Caco-2 (cell line): ENCODE measurements around the gene PLB1. TPM values are rescaled to one million over a fixed set of nuclear protein-coding genes. Genes with fewer than 3 reads are reported as not detected.

Experiments used
- BruUV-seq: library from RNA; stranded (reverse); fragments of 400-500 nt; replicated peaks from 2 replicates; lab custom pipeline; 2021; lab: Mats Ljungman, UMichigan
- CTCF ChIA-PET: fragments of 300-600 bp; sonication (Branson Sonifier 250); formaldehyde crosslinking; loops from one replicate; lab custom pipeline; 2022; ENCODE audit warnings: antibody characterized with exemption; lab: Charles Lee
- POLR2A ChIA-PET: fragments of 300-600 bp; sonication (Branson Sonifier 250); formaldehyde crosslinking; loops from one replicate; lab custom pipeline; 2022; ENCODE audit warnings: antibody characterized with exemption; lab: Charles Lee
- DNase-seq, 2 experiments: peaks; one replicate each; pipeline versions ENCODE4 v3.0.0 to v3.0.0-alpha.2; 2020 to 2022
- H3K27me3 ChIP-seq: replicated peaks from 2 replicates; pipeline ENCODE4 v1.6.0; 2011; ENCODE audit warnings: low read length; ENCODE audit not compliant: control insufficient read depth, insufficient read depth
- H3K36me3 ChIP-seq: 2 replicates; pipeline ENCODE4 v1.5.1; 2011; ENCODE audit warnings: low read length; ENCODE audit not compliant: control insufficient read depth, insufficient read depth
- H3K4me1 ChIP-seq: fragments of 250-450 bp; sonication (Bioruptor Pico); 2 replicates; pipeline ENCODE4 v1.5.1; 2020; ENCODE audit warnings: mild to moderate bottlenecking
- H3K4me3 ChIP-seq: 2 replicates; pipeline ENCODE4 v1.5.1; 2011; ENCODE audit warnings: low read depth, mild to moderate bottlenecking, control low read depth, low read length
- H3K9me3 ChIP-seq: fragments of 250-450 bp; sonication (Bioruptor Pico); 2 replicates; pipeline ENCODE4 v1.5.1; 2020; ENCODE audit warnings: mild to moderate bottlenecking, moderate library complexity
- H3K27ac Mint-ChIP-seq: one replicate; pipeline ENCODE4 v1.8.0; 2022; ENCODE audit warnings: mixed read lengths; ENCODE audit not compliant: unreplicated experiment
- H3K27me3 Mint-ChIP-seq: one replicate; pipeline ENCODE4 v1.8.0; 2022; ENCODE audit warnings: mixed read lengths; ENCODE audit not compliant: insufficient read depth, unreplicated experiment
- H3K36me3 Mint-ChIP-seq: one replicate; pipeline ENCODE4 v1.8.0; 2022; ENCODE audit warnings: mild to moderate bottlenecking, mixed read lengths; ENCODE audit not compliant: insufficient read depth, unreplicated experiment
- H3K4me1 Mint-ChIP-seq: one replicate; pipeline ENCODE4 v1.8.0; 2022; ENCODE audit warnings: low read depth, mixed read lengths; ENCODE audit not compliant: unreplicated experiment
- H3K4me3 Mint-ChIP-seq: one replicate; pipeline ENCODE4 v1.8.0; 2022; ENCODE audit warnings: mild to moderate bottlenecking, moderate library complexity, mixed read lengths; ENCODE audit not compliant: unreplicated experiment
- H3K9me3 Mint-ChIP-seq: one replicate; pipeline ENCODE4 v1.8.0; 2022; ENCODE audit warnings: mixed read lengths; ENCODE audit not compliant: unreplicated experiment
- intact Hi-C: fragments of 100-400 bp; cut with micrococcal nuclease; formaldehyde crosslinking; loops from one replicate; pipeline ENCODE4 v1.10.0; 2022; ENCODE audit not compliant: unreplicated experiment
- total RNA-seq: library from RNA; stranded (reverse); gene quantifications from 2 replicates; pipeline ENCODE4 v1.2.3, GENCODE V29; 2022
- TF ChIP-seq, protein P1 (sequence below), 2 experiments: fragments of 200-600 bp in 1 of 2; IDR thresholded peaks; 1 replicate in 1 of 2; 2 replicates in 1 of 2; pipeline versions ENCODE4 v1.5.1 to v1.8.0; 2011 to 2022; ENCODE audit warnings: antibody characterized with exemption in 1 of 2, control low read depth in 1 of 2, inconsistent platforms in 1 of 2, low read depth in 1 of 2, low read length in 1 of 2, mild to moderate bottlenecking in 1 of 2, moderate library complexity in 1 of 2; ENCODE audit not compliant: insufficient read depth in 1 of 2, severe bottlenecking in 1 of 2, unreplicated experiment in 1 of 2

The PLB1 gene
- total RNA-seq, 1 experiment from 2014 or later = 2.8 TPM

DNA sequence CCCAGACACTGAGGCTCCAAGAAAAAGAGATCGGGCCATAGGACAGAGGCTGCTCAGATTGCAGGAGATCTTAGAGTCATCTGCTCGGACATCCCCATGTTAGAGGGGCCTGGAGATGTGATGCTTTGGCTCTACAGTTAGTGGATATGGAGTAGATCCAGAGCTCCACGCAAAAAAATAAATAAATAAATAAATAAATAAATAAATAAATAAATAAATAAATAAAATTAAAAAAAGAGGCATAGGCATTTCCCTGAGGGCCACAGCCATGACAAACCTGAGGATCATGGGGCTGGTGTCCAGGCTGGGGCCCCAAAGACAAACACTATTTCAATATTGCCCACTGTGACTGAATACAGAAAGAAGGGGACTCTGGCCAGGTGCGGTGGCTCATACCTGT, 85.5 kb downstream of the PLB1 start:
- ChIA-PET CTCF (no interaction called here), POLR2A (no interaction called here)
- no peaks in the 10 kb centered on the region for H3K36me3 Mint-ChIP-seq
- TF ChIP-seq, protein P1, sequence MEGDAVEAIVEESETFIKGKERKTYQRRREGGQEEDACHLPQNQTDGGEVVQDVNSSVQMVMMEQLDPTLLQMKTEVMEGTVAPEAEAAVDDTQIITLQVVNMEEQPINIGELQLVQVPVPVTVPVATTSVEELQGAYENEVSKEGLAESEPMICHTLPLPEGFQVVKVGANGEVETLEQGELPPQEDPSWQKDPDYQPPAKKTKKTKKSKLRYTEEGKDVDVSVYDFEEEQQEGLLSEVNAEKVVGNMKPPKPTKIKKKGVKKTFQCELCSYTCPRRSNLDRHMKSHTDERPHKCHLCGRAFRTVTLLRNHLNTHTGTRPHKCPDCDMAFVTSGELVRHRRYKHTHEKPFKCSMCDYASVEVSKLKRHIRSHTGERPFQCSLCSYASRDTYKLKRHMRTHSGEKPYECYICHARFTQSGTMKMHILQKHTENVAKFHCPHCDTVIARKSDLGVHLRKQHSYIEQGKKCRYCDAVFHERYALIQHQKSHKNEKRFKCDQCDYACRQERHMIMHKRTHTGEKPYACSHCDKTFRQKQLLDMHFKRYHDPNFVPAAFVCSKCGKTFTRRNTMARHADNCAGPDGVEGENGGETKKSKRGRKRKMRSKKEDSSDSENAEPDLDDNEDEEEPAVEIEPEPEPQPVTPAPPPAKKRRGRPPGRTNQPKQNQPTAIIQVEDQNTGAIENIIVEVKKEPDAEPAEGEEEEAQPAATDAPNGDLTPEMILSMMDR (IDR thresholded peaks at IDR 0.05; ENCODE audit: insufficient read depth in 1 of 2, low read depth in 1 of 2, low read length in 1 of 2, severe bottlenecking in 1 of 2, unreplicated experiment in 1 of 2) = no peak
- H3K27ac Mint-ChIP-seq = no peak overlapping the region
- Histone ChIP-seq H3K9me3 (no peaks in the 10 kb centered on the region), H3K4me1 (peaks cover 13% of the 10 kb centered on the region), H3K4me3 (no peak overlapping the region), H3K27me3 (no peaks in the 10 kb centered on the region), H3K36me3 (no peaks in the 10 kb centered on the region)
- BruUV-seq = no TSS peak
- H3K4me3 Mint-ChIP-seq = no peak overlapping the region
- H3K4me1 Mint-ChIP-seq = peaks cover 11% of the 10 kb centered on the region
- H3K27me3 Mint-ChIP-seq = no peaks in the 10 kb centered on the region
- intact Hi-C loops = no loop called here
- H3K9me3 Mint-ChIP-seq = no peaks in the 10 kb centered on the region
- DNase-seq = no peak

GRCh38 chr2:28582152-28582551, 86.3 kb downstream of the PLB1 start:
- Histone ChIP-seq H3K9me3 (no peaks in the 10 kb centered on the region), H3K27me3 (no peaks in the 10 kb centered on the region), H3K36me3 (no peaks in the 10 kb centered on the region), H3K4me3 (no peak overlapping the region), H3K4me1 (peaks cover 13% of the 10 kb centered on the region)
- Mint-ChIP-seq H3K36me3 (no peaks in the 10 kb centered on the region), H3K9me3 (no peaks in the 10 kb centered on the region), H3K27me3 (no peaks in the 10 kb centered on the region), H3K4me3 (no peak overlapping the region), H3K27ac (no peak overlapping the region), H3K4me1 (peaks cover 11% of the 10 kb centered on the region)
- no peak for DNase-seq
- TF ChIP-seq, protein P1 (IDR thresholded peaks at IDR 0.05; ENCODE audit: insufficient read depth in 1 of 2, low read depth in 1 of 2, low read length in 1 of 2, severe bottlenecking in 1 of 2, unreplicated experiment in 1 of 2) = no peak
- no TSS peak for BruUV-seq
- ChIA-PET POLR2A (no interaction called here), CTCF (interaction anchor here (1.1 kb wide), 1 partner anchor 15 kb away, joined by 9 read pairs; no protein-coding TSS in a partner anchor)
- intact Hi-C loops = no loop called here

GRCh38 chr2:28582595-28582994, 86.7 kb downstream of the PLB1 start:
- CTCF ChIA-PET = interaction anchor here (1.1 to 2.6 kb wide), 2 partner anchors 11 to 16 kb away, joined by 7 to 9 read pairs; no protein-coding TSS in a partner anchor

More at GRCh38 chr2:28582595-28582994, 86.7 kb downstream of the PLB1 start:
- Histone ChIP-seq H3K36me3 (no peaks in the 10 kb centered on the region), H3K4me1 (peaks cover 13% of the 10 kb centered on the region), H3K4me3 (no peak overlapping the region), H3K27me3 (no peaks in the 10 kb centered on the region), H3K9me3 (no peaks in the 10 kb centered on the region)
- DNase-seq = no peak
- H3K4me1 Mint-ChIP-seq = peaks cover 11% of the 10 kb centered on the region
- H3K36me3 Mint-ChIP-seq = no peaks in the 10 kb centered on the region
- no peaks in the 10 kb centered on the region for H3K27me3 Mint-ChIP-seq
- no peak overlapping the region for H3K4me3 Mint-ChIP-seq
- POLR2A ChIA-PET = no interaction called here
- no peaks in the 10 kb centered on the region for H3K9me3 Mint-ChIP-seq
- TF ChIP-seq, protein P1 (IDR thresholded peaks at IDR 0.05; ENCODE audit: insufficient read depth in 1 of 2, low read depth in 1 of 2, low read length in 1 of 2, severe bottlenecking in 1 of 2, unreplicated experiment in 1 of 2) = no peak
- no peak overlapping the region for H3K27ac Mint-ChIP-seq
- no TSS peak for BruUV-seq
- intact Hi-C loops = no loop called here
